ENCODE data around the gene ZDHHC5. TPM values are rescaled to one million over a fixed set of nuclear protein-coding genes. Genes with fewer than 3 reads are reported as not detected.
A peak's percentile ranks its signal among the peaks of the same experiment; 100 is the strongest.
"Not testable (repeated sequence)": the region's sequence is repeated elsewhere in the genome, so short reads cannot be mapped to it uniquely, and the experiment has no call there.

Gene ZDHHC5
- total RNA-seq, 1 experiment from 2014 or later, result 21.6 TPM

DNA sequence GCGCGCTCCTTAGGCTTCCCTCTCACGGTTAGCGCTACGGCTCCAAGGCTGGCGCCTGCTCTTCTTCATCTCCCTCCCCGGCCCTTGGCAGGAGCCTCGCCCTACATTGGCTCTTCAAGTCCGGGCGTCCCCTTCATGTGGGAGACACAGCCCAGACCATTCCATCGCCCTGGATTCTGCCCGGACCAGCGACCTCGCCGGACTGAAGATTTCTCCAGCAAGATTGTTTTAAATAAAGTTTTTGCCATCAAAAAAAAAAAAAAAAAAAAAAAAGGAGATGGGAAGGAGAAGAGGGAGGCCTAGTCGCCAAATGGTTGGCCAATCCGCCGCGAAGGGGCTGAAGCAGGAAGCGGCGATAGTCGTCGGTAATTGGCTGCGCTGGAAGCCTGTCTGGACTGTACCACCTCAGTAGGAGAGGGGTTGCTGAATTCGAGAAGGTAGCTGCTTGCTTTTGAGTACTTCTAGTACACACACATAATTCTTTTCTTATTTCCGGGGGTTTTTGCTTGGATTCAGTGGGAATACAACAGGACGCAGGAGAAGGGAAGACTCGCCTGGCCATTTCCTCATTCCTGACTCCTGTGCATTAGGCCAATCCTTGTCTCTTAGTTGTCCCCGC is 688 bp upstream of the ZDHHC5 start:
- peak; percentile 98 for DNase-seq (ENCODE audit: low read depth)

GRCh38 chr11:57668434-57668782 is 494 bp downstream of the ZDHHC5 start:
- DNase-seq (ENCODE audit: low read depth), result no peak

- DNase-seq (ENCODE audit: low read depth), result no peak
Observed at GRCh38 chr11:57674251-57674650, 6.3 kb downstream of the ZDHHC5 start.

- DNase-seq (ENCODE audit: low read depth), result no peak
Observed at GRCh38 chr11:57675176-57675941, 7.4 kb downstream of the ZDHHC5 start.

- DNase-seq (ENCODE audit: low read depth), result no peak
Observed at GRCh38 chr11:57679396-57679795, 11.5 kb downstream of the ZDHHC5 start.

DNA sequence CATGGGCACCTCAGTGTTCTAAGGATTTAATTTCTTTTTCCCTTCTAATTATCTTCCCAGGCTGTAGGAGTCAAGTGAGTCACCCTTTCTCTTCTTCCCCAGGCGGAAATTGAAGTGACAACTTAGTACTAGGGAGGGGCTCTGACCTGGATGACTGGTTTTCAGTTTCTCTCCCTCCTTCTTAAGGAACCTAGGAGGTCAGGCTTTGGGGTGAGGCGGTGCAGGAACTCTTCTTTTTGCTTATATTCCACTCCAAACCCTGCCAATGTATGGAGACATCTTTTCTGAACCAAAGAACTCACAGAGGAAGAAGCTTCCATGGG is 12.6 kb downstream of the ZDHHC5 start:
- DNase-seq (ENCODE audit: low read depth), result peak; percentile 52

DNA sequence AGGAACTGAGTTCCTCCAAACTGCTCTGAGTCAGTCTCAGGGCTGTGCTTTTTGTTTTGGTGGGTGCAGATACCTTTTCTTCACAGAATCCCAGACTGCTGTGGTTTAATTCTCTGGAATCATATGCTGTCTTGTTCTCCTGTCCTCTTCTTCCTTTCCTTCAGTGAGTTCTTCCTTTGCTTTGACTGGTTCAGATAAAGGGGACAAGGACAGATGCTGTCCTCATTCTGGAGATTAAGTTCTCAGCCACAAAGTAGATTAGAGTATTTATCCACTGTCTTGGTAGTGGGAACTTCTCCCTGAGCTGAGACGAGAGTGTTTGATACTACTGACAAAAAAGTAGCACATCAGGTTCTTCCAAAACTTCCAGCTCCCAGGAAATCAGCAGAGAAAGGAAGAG is 13.3 kb downstream of the ZDHHC5 start:
- no peak for DNase-seq (ENCODE audit: low read depth)

DNA sequence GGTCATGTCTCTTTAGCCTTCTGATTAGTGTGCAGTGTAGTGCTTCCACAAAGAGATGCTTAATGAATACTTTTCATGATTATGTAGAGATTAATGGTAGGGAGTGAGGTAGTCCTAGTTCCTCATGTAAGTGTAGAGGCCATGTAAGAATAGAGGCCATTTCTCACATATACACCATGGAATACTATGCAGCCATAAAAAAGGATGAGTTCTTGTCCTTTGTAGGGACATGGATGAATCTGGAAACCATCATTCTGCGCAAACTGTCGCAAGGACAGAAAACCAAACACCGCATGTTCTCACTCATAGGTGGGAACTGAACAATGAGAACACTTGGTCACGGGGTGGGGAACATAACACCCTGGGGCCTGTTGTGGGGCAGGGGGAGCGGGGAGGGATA is 22.6 kb downstream of the ZDHHC5 start:
- not testable (repeated sequence) for DNase-seq (ENCODE audit: low read depth)

DNA sequence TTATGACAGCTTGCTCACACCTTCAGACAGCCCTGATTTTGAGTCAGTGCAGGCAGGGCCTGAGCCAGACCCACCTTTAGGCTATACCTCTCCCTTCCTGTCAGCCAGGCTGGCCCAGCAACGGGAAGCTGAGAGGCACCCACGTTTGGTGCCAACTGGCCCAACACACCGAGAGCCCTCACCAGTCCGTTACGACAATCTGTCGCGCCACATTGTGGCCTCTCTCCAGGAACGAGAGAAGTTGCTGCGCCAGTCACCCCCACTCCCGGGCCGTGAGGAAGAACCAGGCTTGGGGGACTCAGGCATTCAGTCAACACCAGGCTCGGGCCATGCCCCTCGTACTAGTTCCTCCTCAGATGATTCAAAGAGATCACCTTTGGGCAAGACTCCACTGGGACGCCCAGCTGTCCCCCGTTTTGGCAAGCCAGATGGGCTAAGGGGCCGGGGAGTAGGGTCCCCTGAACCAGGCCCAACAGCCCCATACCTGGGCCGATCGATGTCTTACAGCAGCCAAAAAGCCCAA is 31.0 kb downstream of the ZDHHC5 start:
- DNase-seq (ENCODE audit: low read depth), result no peak

GRCh38 chr11:57699813-57700212 is 31.9 kb downstream of the ZDHHC5 start:
- DNase-seq (ENCODE audit: low read depth), result no peak

DNA sequence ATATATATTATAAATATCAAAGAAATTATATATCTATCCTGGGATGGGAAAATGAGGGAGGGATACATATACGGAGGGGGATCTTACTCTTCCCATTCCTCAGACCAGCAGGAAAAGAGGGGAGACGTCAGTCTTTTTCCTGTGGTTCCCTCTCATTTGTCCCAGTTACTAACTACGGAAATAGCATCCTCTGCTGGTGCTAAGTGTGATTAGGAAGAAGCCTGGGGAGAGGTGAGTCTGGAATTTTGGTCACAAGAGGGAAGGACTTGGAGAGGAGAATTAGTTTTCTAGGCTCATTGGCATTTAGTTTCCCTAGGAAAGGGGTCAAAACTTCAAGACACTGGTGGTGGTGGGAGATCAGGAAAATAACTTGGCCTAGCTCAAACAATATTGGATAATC is 32.5 kb downstream of the ZDHHC5 start:
- no peak for DNase-seq (ENCODE audit: low read depth)

- DNase-seq (ENCODE audit: low read depth), result no peak
Observed at GRCh38 chr11:57703341-57703740, 35.4 kb downstream of the ZDHHC5 start.

- DNase-seq (ENCODE audit: low read depth), result no peak
Observed at GRCh38 chr11:57704932-57705331, 37.0 kb downstream of the ZDHHC5 start.

DNA sequence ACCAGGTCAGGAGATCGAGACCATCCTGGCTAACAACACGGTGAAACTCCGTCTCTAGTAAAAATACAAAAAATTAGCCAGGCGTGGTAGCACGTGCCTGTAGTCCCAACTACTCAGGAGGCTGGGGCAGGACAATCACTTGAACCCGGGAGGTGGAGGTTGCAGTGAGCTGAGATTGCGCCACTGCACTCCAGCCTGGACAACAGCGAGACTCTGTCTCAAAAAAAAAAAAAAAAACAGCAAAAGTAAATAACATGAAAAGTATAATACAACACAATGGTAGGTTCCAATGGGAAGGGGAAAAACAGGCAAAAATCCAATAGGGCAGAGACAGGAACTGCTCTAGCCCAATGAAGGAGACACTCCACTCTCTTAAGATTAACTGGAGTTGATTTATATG is 37.5 kb downstream of the ZDHHC5 start:
- DNase-seq (ENCODE audit: low read depth), result not testable (repeated sequence)

DNA sequence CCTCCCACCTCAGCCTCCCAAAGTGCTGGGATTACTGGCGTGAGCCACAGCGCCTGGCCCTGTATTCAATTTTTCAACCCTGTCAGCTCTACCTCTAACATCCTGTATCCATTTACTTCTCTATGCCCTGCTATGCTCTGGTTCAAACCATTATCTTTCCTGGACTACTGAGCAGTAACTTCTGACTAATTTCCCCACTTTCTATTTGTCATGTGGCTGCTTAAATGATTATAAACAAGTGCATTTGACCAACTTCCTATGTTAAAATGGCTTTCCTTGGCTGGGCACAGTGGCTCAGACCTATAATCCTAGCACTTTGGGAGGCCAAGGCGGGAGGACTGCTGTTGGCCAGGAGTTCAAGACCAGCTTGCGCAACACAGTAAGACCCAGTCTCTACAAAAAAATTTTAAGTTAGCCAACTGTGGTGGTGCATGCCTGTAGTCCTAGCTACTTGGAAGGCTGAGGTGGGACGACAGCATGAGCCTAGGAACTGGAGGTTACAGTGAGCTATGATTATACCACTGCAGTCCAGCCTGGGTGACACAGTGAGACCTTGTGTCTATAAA is 42.0 kb downstream of the ZDHHC5 start:
- DNase-seq (ENCODE audit: low read depth), result no peak

DNA sequence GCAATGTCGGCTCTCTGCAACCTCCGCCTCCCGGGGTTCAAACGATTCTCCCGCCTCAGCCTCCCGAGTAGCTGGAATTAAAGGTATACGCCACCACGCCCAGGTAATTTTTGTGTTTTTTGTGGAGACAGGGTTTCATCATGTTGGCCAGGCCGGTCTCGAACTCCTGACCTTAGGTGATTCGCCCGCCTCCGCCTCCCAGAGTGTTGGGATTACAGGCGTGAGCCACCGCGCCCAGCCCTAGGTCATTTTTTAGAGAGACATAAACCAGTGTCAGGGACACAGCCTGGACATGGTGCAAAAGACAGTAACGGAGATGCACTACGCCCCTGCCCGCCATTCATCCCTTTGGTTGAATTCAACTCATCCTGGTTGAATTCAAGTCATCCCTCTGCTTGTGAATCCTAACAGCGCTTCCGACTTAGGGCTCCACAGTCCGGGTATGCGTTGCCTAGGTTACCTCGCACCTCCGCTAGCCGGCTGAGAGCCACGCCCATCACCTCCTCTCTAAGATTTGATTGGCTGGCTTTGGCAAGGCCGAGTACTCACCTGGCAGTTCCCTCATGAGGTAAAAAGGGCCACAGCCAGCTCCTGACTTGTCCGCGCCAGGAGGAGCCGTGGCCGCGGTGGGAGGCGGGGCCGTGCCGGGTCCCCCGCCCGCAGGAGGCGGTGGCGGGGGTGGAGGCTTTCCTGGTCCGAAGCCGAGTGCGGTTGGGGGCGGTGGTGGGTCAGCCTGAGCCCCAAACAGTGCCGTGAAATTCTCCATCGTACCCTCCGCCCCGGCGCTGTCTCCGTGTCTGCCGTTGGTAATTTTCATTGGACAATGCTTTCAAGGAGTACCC is 43.7 kb downstream of the ZDHHC5 start, which contains the start of gene MED19:
Gene MED19, minus strand, starts transcription at position 802 of the 842 bp plus-strand sequence. Its CDS starts 36 bp downstream, at position 766.
- peak; percentile 73 for DNase-seq (ENCODE audit: low read depth)

DNA sequence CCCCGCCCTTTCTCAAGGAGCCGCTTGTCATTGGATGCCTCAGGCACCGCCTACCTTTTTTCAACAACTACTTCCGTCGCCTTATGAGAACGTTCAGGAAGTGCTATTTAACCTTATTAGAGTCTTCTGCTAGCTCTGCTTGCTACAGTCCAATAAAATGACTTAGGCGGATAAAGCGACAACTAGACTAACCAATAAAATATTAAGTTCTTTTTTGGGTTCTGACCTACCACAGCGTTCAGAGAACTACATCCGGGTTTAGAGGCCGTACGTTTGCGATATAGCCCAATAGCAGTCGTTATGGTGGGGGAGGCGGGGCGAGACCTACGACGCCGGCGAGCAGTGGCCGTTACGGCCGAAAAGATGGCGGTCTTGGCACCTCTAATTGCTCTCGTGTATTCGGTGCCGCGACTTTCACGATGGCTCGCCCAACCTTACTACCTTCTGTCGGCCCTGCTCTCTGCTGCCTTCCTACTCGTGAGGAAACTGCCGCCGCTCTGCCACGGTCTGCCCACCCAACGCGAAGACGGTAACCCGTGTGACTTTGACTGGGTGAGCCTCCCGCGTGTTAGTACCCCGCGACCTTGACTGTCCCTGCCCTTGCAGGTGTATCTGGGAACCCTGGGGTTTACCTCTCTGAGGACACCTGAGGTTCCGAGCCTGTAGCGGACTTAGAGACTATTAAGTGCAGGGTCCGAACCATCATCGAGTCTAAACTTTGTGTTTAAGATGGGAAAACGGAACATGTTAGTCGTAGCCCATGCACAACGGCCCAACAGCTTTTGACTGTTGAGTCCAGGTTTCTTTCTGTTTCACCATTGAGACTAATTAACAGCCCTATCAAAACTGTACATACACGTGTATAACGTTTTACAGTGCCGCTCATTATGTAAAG is 44.6 kb downstream of the ZDHHC5 start, which contains the start of gene TMX2:
Gene TMX2, plus strand, starts transcription at position 338 of the 895 bp plus-strand sequence. Its CDS starts 26 bp downstream, at position 364.
- DNase-seq (ENCODE audit: low read depth), result peak; percentile 100

DNA sequence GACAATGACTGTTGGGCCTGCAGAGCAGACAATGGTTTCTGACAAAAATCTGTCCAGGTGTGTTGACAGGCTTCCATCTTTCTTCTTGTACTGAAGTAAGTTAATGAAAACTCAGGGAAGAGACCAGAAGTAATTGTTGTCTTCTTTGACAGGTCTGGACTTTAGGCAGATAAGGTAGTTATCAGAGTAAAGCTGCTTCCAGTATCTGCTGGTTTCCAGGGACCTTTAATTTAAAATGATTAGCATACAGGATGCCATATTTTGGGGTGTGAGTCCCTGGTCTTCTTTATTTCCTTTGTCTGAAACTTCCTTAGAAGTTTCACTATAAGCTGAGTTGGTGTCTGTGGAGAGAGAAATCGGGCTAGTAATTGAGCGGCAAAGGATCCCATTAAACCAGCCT is 45.9 kb downstream of the ZDHHC5 start:
- DNase-seq (ENCODE audit: low read depth), result no peak

DNA sequence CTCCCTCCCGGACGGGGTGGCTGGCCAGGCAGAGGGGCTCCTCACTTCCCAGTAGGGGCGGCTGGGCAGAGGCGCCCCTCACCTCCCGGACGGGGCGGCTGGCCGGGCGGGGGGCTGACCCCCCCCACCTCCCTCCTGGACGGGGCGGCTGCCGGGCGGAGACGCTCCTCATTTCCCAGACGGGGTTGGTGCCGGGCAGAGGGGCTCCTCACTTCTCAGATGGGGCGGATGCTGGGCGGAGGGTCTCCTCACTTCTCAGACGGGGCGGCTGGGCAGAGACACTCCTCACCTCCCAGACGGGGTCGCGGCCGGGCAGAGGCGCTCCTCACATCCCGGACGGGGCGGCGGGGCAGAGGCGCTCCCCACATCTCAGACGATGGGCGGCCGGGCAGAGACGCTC is 48.8 kb downstream of the ZDHHC5 start:
- DNase-seq (ENCODE audit: low read depth), result not testable (repeated sequence)

GRCh38 chr11:57727185-57727584 is 59.3 kb downstream of the ZDHHC5 start:
- DNase-seq (ENCODE audit: low read depth), result no peak

GRCh38 chr11:57728829-57729228 is 60.9 kb downstream of the ZDHHC5 start:
- no peak for DNase-seq (ENCODE audit: low read depth)

Data from RPMI7951 (cell line).